Measurements from ENCODE around the gene RIGI. TPM values are rescaled to one million over a fixed set of nuclear protein-coding genes. Genes with fewer than 3 reads are reported as not detected.

Gene RIGI
- total RNA-seq, 1 experiment from 2014 or later, result 3.9 TPM

DNA sequence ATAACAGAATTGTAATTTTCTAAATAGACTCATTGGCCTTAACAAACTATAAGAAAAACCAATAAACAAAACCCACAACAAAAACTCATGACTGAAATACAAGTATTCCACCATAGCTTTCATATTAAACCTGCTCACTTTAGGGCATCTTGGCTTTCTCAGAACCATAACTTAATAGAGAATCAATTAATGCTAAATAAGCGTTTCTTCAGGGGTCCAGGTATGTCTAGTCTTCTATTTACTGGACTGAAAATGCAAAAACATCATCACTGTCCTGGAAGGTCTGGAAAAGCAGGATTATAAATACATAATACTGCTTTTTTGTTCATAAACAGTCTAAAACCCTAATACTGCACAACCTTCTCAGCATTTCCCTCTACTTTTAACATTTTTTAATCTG lies 19.9 kb upstream of the RIGI start:
- Histone ChIP-seq H3K4me2 (no peak overlapping the region), H3K27me3 (ENCODE audit: insufficient read depth, low read depth) (no peaks in the 10 kb centered on the region), H3F3A (ENCODE audit: insufficient read depth, low read depth) (no peaks in the 10 kb centered on the region), H3K4me1 (replicated peaks; ENCODE audit: insufficient read depth) (peaks cover 10% of the 10 kb centered on the region), H3K9me3 (ENCODE audit: insufficient read depth, low read depth) (no peaks in the 10 kb centered on the region), H2AFZ (no peak overlapping the region), H3K79me2 (ENCODE audit: low read depth) (peaks cover 79% of the 10 kb centered on the region), H3K4me3 (no peak overlapping the region), H3K9me2 (ENCODE audit: insufficient read depth) (no peaks in the 10 kb centered on the region), H3K27ac (no peak overlapping the region), H4K20me1 (ENCODE audit: insufficient read depth) (peaks cover 27% of the 10 kb centered on the region), H3K36me3 (ENCODE audit: low read depth) (0 out of 2 replicates have a peak, but pooled peaks cover 6% of the 10 kb centered on the region)
- intact Hi-C loops (cut with micrococcal nuclease; ENCODE audit: unreplicated experiment), result no loop called here
- ChIA-PET POLR2A (ENCODE audit: unreplicated experiment) (no interaction called here), CTCF (no interaction called here)
- no TSS peak for BruUV-seq (replicated peaks)
- TF ChIP-seq, protein P1, sequence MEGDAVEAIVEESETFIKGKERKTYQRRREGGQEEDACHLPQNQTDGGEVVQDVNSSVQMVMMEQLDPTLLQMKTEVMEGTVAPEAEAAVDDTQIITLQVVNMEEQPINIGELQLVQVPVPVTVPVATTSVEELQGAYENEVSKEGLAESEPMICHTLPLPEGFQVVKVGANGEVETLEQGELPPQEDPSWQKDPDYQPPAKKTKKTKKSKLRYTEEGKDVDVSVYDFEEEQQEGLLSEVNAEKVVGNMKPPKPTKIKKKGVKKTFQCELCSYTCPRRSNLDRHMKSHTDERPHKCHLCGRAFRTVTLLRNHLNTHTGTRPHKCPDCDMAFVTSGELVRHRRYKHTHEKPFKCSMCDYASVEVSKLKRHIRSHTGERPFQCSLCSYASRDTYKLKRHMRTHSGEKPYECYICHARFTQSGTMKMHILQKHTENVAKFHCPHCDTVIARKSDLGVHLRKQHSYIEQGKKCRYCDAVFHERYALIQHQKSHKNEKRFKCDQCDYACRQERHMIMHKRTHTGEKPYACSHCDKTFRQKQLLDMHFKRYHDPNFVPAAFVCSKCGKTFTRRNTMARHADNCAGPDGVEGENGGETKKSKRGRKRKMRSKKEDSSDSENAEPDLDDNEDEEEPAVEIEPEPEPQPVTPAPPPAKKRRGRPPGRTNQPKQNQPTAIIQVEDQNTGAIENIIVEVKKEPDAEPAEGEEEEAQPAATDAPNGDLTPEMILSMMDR (conservative IDR thresholded peaks at IDR 0.05), result no peak
- TF ChIP-seq EZH2 (IDR thresholded peaks at IDR 0.05; ENCODE audit: low read depth), result no peak
- DNase-seq, result no peak

DNA sequence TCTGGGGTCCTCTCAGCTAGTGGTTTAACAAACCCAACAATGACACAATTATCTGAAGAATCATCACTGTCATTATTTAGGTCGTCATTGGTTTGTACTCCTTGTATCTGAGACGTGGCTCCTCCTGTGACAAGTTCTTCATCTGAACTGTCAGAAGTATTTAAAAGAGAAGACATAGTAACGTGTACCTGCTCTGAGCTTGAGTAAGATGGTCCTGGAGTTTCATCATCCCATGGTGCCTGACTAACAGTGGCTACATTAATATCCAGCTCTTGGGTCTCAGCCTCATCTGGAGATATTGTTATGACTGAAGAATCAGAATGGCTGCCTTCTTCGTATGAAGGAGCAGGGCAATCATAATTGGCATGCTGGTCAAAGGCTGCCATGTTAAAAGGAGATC lies 17.1 kb upstream of the RIGI start:
- DNase-seq, result no peak
- Histone ChIP-seq H3K4me2 (no peak overlapping the region), H3K9me2 (ENCODE audit: insufficient read depth) (no peaks in the 10 kb centered on the region), H3K27me3 (ENCODE audit: insufficient read depth, low read depth) (no peaks in the 10 kb centered on the region), H3K27ac (no peak overlapping the region), H3K4me1 (replicated peaks; ENCODE audit: insufficient read depth) (no peaks in the 10 kb centered on the region), H3K36me3 (ENCODE audit: low read depth) (0 out of 2 replicates have a peak, but pooled peaks cover 6% of the 10 kb centered on the region), H3F3A (ENCODE audit: insufficient read depth, low read depth) (no peaks in the 10 kb centered on the region), H4K20me1 (ENCODE audit: insufficient read depth) (peaks cover 15% of the 10 kb centered on the region), H3K9me3 (ENCODE audit: insufficient read depth, low read depth) (no peaks in the 10 kb centered on the region), H3K4me3 (no peak overlapping the region), H3K79me2 (ENCODE audit: low read depth) (peaks cover 52% of the 10 kb centered on the region), H2AFZ (no peak overlapping the region)
- no TSS peak for BruUV-seq (replicated peaks)
- CTCF ChIA-PET, result no interaction called here
- POLR2A ChIA-PET (ENCODE audit: unreplicated experiment), result no interaction called here
- intact Hi-C loops (cut with micrococcal nuclease; ENCODE audit: unreplicated experiment), result no loop called here
- TF ChIP-seq, protein P1 (conservative IDR thresholded peaks at IDR 0.05), result no peak

DNA sequence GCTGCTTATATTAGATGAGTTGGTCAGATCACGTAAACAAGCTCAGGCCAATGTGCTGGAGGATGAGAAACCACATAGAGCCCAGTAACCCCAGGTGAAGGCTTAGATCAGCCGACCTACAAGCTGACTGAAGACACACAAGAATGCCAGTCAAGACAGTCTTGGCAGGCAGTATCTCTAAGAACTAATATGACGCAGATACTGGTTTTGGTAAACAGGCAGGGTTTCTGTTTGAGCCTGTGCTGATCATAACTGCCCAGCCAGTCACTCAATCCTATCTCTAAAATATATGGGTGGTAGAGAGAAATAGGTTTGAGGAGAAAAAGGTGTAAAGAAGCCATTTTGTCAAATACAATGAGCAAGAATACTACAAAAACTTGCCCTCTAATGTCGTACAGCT lies 7.8 kb upstream of the RIGI start:
- TF ChIP-seq, protein P1 (conservative IDR thresholded peaks at IDR 0.05), result no peak
- no peak for TF ChIP-seq EZH2 (IDR thresholded peaks at IDR 0.05; ENCODE audit: low read depth)
- Histone ChIP-seq H3K4me1 (replicated peaks; ENCODE audit: insufficient read depth) (no peaks in the 10 kb centered on the region), H3K36me3 (ENCODE audit: low read depth) (no peaks in the 10 kb centered on the region), H3K4me2 (no peak overlapping the region), H3K9me3 (ENCODE audit: insufficient read depth, low read depth) (no peaks in the 10 kb centered on the region), H4K20me1 (ENCODE audit: insufficient read depth) (no peaks in the 10 kb centered on the region), H3K27ac (no peak overlapping the region), H3K79me2 (ENCODE audit: low read depth) (no peaks in the 10 kb centered on the region), H3K4me3 (no peak overlapping the region), H3K27me3 (ENCODE audit: insufficient read depth, low read depth) (no peaks in the 10 kb centered on the region), H3K9me2 (ENCODE audit: insufficient read depth) (no peaks in the 10 kb centered on the region), H2AFZ (no peak overlapping the region), H3F3A (ENCODE audit: insufficient read depth, low read depth) (no peaks in the 10 kb centered on the region)
- BruUV-seq (replicated peaks), result no TSS peak
- intact Hi-C loops (cut with micrococcal nuclease; ENCODE audit: unreplicated experiment), result no loop called here
- no peak for DNase-seq
- ChIA-PET CTCF (no interaction called here), POLR2A (ENCODE audit: unreplicated experiment) (no interaction called here)
